C4-2B (cell line): ENCODE results near the gene GRIP2.

ENCODE experiments used
- H3K27ac ChIP-seq: fragments of 450-650 bp; 2 replicates; pipeline ENCODE4 v1.5.1; 2017
- ZFX ChIP-seq: fragments of 450-650 bp; IDR thresholded peaks from 2 replicates; pipeline ENCODE4 v1.6.1; 2017
- TF ChIP-seq, protein P1 (sequence below): fragments of 450-650 bp; conservative IDR thresholded peaks from 2 replicates; pipeline ENCODE4 v1.5.1; 2017; ENCODE audit warnings: mild to moderate bottlenecking

GRIP2 gene

GRCh38 chr3:14459787-14460186 is 80.4 kb downstream of the GRIP2 start:
- H3K27ac ChIP-seq, result no peak overlapping the region
- TF ChIP-seq, protein P1, sequence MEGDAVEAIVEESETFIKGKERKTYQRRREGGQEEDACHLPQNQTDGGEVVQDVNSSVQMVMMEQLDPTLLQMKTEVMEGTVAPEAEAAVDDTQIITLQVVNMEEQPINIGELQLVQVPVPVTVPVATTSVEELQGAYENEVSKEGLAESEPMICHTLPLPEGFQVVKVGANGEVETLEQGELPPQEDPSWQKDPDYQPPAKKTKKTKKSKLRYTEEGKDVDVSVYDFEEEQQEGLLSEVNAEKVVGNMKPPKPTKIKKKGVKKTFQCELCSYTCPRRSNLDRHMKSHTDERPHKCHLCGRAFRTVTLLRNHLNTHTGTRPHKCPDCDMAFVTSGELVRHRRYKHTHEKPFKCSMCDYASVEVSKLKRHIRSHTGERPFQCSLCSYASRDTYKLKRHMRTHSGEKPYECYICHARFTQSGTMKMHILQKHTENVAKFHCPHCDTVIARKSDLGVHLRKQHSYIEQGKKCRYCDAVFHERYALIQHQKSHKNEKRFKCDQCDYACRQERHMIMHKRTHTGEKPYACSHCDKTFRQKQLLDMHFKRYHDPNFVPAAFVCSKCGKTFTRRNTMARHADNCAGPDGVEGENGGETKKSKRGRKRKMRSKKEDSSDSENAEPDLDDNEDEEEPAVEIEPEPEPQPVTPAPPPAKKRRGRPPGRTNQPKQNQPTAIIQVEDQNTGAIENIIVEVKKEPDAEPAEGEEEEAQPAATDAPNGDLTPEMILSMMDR, result no peak
- no peak for TF ChIP-seq ZFX

- H3K27ac ChIP-seq, result no peak overlapping the region
- no peak for TF ChIP-seq ZFX
- TF ChIP-seq, protein P1, result no peak
Observed at GRCh38 chr3:14459384-14459783, 80.8 kb downstream of the GRIP2 start.

DNA sequence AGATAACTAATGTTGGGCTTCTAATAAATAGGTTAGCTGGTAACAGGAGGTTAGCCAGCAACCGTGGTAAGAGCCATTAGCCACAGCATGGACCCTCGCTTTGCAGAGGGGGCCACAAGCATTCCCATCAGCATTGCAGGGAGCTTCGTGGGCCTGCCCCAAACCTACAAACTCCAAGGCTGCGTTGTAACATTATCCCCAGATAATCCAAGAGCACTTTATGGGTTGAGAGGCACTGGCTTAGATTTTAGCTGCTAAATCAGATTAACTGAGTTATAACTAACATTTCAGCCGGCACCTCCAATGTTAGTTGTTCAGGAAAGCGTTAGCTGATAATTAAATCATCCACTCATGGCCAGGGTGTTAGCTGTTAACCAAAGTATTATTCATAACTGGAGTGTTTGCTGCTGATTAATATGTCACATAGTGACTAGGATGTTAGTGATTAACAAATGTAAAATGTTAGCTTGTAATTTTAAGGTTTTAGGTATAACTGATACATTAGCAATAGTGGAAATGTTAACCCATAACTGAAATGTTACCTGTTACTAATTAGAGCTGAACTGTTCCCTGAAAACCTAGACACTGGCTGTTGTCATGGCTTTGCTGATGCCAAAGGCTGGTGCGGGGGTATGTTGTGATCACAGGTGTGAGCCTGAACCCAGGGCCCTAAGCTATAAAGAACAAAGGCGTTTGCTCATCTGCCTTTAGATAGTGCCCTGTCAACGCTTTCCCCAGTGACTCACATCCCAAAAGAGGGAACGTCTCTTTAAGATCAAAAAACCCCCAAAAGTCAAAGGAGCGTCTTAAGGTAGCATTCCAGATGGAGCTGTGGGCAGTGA is 81.5 kb downstream of the GRIP2 start:
- no peak overlapping the region for H3K27ac ChIP-seq
- TF ChIP-seq, protein P1, result no peak
- no peak for TF ChIP-seq ZFX

DNA sequence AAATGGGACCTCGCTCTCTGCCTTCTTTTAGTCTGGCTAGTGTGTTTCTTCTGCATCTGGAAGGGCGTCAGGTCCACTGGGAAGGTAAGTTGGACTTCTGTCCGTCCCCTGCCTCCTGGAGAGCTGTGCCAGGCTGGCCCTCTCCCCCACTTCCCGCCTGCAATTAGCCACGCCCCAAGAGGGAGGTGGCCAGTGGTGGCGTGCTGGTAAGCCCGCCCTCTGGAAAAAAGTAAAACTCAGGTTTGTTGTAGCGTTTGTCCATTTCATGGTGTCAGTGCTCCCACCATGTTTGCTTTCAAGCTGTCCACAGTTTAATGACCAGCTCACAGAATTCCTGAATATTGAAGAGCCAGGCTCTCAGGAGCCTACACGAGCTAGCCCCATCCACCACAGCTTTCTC is 82.1 kb downstream of the GRIP2 start:
- TF ChIP-seq, protein P1, result no peak
- no peak for TF ChIP-seq ZFX
- H3K27ac ChIP-seq, result no peak overlapping the region

DNA sequence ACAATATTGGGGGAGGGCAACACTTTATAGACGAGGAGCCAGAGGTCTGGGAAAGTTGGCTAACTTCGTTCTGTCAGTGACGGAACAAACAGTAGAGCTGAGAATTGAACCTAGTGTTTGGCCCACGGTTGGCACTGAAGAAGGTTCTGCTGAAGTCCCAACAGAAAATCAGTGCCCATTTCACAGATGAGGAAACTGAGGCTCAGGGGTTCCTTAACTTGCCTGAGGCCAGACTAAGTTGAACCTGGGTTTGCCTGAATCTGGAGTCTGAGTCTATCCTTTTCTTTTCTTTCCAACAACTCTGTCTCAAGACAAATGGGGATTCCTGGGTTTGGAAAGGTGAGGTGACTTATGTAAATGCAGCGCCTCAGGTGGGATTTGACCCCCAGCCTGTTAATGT is 82.7 kb downstream of the GRIP2 start:
- TF ChIP-seq ZFX, result no peak
- TF ChIP-seq, protein P1, result no peak
- no peak overlapping the region for H3K27ac ChIP-seq

DNA sequence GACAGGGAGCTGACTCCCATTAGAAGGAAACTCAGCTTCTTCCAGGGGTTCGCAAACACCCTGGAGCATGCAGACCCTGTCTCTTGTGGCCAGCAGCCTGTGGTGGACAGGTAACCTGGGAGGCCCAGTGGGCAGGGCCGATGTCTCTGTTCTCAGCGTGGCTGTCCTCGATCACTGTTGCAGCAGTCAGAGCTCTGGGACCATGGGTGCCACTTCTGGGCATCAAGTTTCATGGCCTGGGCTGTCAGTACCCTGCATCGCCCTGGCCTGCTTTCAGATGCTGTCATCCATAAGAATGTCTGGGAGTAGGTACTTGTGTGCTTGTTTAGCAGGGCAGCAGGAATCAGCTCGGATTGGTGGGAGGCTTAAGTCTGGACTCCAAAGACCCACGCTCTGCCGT is 83.3 kb downstream of the GRIP2 start:
- no peak for TF ChIP-seq ZFX
- TF ChIP-seq, protein P1, result no peak
- H3K27ac ChIP-seq, result no peak overlapping the region

DNA sequence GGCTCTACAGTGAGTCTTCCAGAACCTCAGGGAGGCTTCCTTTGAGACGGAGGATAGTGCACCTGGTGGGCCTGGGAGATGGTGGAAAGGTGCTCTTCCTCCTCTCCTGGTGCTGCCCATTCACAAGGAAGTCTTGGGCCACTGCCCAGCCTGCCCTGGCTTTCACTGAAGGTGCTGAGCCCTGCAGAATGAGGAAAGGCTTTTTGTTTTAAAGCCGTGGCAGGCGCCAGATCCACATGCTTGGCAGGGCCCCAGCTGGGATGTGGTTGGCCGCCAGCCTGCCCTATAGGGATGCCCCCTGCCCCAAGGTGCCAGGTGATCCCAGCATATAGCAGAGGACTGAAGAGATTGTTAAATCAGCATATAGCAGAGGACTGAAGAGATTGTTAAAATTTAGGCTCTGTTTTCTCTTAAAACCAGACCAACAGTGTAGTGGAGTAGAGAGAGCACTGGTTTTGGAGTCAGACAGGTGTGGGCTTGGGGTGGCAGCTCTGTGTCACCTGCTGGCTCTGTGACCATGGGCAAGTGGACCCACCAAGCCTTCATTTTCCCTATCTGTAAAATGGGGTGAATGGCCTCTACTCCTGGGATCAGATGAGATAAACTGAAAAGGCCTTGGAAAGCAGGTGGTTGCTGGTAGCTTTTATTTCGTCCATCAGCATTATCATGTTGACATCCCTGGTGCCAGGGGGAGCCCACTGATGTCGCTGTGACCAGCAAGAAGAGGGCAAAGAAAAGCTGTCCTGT is 84.4 kb downstream of the GRIP2 start:
- TF ChIP-seq ZFX, result no peak
- TF ChIP-seq, protein P1, result no peak
- H3K27ac ChIP-seq, result no peak overlapping the region
